Measurements from ENCODE around the gene LRPAP1.
"Not testable (repeated sequence)": the region's sequence is repeated elsewhere in the genome, so short reads cannot be mapped to it uniquely, and the experiment has no call there.

The LRPAP1 gene

DNA sequence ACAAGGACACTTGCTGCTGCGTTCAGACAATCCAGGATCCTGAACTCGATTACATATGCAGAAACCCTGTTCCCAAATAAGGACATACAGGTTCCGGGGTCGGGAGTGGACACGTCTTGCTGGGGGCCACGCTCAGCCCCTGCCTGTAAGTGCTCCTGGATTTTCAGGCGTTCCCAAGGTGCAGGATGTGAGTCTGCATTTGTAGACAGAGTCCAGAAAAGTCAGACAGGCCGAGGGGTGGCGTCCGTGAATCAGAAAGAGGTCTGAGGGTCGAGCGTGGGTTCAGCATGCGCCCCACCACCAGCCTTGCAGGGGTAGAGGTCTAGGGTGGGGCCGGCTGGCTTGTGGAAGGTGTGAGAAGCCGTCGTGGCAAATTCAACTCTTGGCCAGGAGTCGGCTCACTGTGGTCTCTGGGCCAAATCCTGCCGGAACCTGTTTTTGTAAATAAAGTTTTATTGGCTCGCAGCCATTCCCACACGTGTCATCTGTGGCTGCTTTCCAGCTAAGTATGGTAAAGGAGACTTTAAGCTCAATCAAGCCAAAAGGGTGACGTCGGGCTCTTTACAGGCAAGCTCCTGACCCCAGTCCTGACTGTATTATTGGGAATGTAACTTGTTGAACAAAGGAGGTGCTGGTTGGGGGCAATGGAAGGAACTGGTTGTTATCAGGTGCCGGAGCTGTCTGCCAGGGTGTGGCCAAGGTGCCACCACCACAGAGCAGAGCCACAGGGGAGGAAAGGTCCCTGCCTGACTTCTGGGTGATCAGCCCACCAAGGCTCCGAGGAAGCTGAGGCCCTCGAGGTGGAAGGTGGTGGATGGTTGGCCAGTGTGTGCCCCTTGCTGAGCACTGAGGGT, 61.8 kb downstream of the LRPAP1 start:
- peak; percentile 32 for DNase-seq

DNA sequence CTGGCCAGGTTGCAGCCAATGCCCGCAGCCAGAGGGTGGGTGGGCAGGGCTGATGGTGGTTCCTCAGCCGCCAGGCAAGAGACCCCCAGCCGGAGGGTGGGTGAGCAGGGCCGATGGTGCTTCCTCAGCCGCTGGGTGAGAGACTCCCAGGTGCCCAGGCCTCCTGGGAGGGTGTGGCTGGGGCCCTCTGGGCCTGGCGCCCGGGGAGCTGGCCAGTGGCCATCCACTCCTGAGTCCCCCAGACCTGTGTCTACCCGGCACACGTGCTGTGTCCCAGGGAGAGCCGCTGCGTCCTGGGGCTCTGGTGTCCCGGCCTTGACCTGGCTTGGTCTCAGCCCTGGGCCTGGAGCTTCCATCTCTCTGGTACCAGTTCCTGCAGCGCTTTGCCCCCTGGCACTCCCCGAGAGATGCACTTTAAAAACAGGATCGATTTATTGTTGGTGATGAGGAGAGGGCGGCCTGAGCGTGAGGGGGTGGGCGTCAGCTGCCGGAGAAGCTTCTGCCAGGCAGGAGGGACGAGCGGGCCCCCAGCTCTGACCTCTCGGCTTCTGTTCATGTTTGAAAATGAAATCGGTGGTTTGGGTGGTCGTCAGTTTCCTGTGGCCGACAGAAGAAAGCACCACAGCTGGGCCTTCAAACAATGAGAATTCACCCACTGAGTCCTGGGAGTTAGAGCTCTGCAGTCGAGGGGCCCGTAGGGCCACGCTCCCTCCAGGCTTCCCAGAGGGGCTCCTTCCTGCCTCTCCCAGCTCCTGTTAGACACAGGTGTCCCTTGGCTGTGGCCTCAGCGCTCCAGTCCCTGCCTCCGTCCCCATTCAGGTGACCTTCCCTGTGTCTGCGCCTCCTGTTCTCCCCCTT, 62.6 kb downstream of the LRPAP1 start:
- DNase-seq: no peak

DNA sequence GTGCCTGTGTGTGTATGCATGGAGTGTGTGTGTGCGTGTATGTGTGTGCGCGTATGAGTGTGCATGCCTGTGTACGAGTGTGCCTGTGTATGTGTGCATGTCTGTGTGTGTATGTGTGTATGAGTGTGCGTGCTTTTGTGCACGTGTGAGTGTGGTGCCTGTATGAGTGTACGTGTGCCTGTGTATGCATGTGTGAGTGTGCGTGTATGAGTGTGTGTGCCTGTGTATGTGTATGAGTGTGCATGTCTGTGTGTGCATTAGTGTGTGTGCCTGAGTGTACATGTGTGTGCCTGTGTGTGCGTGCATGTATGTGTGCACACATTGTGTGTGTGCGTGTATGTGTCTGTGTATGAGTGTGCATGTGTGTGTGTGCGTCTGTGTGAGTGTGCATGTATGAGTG, 63.4 kb downstream of the LRPAP1 start:
- no peak for DNase-seq

DNA sequence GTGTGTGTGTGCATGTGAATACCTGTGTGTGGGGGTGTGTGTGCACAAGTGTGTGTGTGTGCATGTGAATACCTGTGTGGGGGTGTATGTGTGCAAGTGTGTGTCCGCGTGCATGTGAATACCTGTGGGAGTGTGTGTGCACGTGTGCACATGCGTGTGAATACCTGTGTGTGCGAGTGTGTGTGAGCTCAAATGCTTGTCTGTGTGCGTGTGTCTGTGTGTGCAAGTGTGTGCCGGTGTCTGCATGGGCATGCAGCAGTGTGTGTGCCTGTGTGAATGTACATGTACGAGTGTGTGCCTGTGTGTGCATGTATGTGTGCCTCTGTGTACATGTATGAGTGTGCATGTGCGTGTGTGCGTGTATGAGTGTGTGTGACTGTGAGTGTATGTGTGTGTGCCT, 64.1 kb downstream of the LRPAP1 start:
- no peak for DNase-seq

DNA sequence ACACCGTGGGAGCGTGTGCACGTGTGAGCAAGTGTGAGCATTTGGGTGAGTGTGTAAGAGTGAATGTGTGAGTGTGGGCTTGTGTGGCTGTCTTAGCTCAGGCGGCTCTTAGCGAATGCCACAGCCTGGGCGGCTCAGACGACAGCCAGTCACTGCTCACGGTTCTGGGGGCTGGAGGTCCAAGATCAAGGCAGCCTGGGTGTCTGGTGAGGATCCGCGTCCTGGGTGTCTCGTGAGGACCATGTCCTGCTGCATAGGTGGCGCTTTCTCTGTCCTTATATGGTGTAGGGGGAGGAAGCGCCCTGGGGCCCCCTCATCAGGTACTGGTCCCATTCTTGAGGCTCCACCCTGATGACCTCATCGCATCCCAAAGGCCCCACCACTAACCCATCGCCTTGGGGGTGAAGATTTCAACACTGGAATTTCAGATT, 64.6 kb downstream of the LRPAP1 start:
- no peak for DNase-seq

DNA sequence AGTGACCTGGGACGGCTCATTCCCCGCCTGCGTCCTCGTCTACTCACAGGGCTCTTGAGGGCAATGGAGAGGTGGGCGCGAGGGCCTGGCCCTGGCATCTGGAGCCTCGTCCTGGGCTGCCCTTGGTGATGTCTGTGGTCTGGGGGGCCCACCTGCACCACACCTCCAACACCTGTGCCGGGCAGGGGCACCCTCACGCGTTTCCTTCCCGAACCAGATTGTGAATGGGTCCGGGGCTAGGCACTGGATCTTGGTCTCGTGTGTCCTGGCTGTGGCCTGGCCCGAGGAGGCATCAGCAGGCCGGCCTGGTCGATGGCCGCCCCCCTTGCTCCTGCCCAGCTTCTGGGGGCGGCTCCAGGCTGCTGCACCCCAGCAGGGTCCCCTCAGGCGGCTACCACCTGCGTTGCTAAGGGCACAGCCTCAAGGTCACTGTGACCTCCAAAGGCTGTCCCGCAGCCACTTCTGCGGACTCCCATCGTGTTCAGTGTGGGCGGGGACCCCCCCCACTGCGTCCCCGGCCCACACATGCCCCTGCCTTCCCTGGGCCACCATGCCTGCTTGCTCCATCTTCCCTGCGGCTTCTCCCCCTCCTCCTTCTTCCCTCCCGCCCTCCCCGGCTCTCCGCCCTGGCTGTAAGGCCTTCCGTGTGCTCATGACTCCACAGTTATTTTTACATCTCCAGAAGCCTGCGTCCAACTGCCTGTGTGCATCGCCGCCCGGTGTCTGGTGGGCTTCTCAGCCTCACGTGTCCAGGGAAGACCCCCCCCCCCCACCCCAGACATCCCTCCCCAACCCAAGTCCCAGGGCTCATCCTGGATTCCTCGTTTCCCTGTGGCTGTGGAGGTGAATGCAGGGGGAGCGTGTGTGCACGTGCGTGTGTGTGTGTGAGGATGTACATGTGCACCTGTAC, 65.3 kb downstream of the LRPAP1 start:
- no peak for DNase-seq

DNA sequence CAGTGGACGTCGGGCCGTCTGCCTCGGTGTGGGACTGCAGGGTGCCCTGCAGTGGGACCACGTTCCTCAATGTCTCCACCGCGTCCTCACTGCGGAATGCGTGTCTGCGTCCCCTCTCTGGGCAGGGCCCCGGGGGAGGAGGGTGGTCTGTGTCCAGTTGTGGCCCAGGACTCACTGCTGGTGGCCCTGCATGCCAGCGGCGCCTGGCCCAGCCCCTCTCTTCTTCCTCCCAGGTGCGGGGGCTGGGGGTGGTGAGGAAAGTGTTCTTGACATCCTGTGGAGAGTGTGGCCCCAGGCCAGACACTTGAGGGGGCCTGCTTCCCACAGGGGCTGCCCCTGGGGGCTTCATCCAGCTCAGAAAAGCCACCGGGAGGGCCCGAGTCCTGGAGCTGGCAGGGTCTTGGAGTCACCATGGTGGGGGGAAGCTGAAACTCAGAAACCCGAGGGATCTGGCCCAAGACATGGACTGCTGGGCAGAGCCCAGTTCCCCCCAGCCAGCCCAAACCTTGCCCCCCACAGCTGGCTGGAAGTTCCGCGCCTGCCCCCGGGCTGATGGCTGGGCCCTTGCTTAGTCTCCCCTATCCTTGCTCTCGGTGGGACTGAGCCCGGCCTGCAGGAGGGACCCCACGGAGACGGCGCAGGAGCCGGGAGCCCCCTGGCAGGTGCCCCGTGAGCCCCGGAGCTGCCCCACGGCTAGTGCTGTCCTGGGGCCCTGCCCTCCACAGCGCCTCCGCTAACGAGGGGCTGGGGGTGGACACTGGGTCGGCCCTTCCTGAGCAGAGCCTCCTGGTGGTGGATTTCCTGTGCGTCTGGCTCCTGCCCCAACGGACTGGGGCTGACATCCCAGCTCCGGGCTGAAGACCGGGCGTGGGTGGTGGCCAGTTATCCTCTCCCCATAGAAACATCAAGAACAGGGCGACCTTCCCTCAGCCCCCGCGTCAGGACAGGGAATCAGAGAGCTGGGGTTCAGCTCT, 66.2 kb downstream of the LRPAP1 start:
- DNase-seq: no peak

DNA sequence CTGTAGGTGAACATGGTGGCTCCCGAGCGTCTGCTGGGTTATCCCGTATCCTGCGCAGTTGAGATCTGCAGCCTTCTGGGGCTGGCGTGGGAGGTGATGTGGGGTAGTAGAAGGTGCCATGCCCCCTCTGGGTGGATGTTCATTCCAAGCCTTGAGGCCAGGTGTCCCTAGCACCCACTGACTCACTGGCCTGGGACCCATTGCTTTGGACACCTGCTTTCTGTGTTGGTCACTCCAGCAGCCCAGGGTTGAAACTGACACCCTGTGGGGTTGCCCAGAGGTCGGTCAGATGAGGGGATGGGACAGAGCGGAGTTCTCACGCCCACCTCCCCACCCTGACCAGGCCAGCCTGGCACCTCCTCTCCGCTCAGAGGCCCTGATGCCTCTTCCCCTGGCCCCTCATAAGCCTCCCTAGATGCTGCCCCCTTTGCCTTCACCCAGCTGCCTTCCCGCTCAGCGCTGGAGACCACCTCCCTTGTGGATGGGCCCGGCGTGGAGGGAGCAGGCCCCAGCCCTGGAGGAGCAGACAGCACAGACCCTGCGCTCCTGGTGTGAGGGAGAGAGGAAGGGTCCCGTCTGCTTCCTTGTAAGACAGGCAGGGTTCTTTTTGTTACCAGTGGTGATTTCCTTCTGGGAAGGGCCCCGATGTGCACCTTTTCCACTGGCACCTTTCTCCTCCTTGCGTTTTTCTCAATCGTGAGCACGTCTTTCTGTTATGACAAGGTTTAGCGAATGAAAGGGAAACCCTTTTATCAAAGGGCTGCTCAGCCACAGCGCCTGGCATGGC, 67.1 kb downstream of the LRPAP1 start:
- DNase-seq: no peak

DNA sequence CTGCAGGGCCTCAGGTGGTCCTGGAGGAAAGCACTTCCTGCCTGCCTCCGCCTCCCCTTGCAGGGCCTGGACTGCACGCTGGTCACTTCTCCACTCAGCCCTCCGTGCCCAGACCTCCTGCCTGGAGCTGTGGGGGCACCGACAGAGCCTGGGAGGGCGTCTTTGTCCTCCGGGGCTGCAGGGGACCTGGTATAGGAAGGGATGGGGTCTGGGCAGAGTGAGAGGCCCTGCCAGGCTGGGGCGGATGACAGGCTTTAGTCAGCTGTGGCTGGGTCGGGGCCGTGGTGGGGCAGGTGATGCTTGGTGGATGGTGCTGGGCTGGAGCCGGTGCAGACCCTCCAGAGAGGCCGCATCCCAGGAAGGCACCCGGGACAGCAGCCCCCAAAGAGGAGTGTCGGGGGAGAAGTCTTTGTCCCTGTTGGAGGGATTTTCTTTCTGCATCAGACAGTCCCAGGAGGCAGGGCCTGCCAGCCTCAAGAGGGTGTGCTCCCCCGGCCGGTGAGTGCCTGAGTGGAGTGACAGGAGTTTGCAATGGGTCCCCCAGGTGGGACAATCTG, 67.8 kb downstream of the LRPAP1 start:
- DNase-seq: no peak

DNA sequence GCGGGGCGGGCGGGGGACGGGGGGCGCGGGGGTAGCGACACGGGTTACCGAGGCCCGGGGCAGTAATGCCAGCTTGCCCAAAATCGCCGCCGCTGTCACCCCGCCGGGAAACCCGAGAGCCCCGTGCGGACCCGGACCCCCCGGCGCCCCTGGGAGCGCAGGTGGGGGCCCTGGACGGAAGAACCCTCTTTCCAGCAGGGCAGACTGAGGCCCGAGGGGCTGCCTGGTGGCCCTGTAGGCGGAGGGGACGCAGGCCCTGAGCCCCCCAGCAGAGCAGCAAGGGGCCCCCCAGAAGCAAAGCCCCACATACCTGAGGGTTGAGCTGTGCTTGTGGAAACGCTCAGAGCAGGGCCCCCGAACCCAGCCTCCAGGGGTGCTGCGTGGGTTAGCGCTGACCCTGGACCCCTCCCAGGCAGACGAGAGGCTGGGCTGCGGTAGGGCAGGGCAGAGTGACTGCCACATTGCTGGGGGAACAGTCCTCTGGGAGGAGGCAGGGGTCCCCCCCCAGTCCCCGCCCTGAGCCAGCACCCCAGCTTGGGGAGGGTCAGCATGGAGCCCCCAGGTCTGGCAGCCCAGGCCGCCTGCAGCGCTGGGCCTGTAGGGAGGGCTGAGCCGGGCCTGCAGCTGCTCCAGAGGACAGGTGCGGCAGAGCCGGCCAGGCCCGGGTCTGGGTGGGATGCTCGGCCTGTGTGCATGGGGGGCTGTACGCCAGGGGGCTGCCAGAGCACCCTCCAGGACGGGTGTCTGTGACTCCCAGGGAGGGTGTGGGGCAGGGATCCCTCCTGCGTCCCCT, 68.5 kb downstream of the LRPAP1 start:
- no peak for DNase-seq

DNA sequence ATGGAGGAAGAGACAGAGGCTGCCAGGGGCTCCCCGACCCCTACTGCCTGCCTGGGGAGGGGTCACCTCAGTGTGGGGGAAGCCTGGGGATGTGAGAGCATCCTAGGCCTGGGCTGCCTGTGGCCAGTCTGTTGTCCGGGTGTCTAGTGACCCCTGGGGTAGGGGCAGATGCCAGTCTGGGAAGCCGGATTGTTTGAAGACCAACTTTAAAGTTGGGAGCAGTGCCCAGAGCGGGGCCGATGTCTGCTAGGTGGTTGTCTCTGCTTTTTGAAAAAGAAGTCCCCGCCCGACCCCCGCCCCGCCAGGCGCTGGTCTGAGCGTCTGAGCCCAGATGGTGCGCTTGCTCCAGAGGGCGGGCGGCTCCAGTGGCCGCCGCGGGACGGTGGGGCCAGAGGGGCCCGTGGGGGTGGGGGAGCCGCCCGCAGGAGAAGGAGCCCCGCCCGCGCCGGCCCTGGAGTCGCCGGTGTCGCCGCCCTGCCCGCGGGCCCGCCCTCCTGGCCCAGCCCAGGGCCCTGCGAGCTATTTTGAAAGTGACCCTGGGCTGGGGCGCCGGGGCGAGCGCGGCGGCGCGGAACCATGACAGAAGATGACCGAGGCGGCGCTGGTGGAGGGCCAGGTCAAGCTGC, 69.3 kb downstream of the LRPAP1 start, which contains the start of gene DOK7:
TSS of gene DOK7 (plus strand) at position 517 of the 626 bp plus-strand sequence. CDS start at position 587, 70 bp downstream.
- no peak for DNase-seq

DNA sequence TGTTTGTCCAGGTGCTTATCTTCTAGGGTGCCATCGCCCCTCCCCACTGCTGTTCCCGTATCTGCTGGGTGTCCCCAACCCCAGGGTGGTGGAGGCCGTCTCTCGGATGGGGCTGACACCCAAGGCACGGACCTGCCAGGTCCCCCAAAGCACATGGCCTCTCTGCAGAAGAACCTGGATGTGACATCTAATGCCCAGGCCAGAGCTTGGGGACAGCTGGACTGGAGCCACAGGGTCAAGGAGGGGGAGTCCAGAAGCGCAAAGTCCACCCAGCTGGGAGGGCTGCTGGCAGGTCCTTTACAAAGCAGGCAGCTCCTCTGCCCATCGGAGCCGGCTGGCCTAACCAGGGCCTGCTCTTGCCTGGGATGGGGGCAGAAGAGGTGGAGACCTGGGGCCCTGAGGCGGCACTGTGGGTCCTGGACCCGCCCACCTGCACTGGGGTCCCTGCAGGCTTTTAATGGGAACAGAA, 69.9 kb downstream of the LRPAP1 start:
- DNase-seq: no peak

DNA sequence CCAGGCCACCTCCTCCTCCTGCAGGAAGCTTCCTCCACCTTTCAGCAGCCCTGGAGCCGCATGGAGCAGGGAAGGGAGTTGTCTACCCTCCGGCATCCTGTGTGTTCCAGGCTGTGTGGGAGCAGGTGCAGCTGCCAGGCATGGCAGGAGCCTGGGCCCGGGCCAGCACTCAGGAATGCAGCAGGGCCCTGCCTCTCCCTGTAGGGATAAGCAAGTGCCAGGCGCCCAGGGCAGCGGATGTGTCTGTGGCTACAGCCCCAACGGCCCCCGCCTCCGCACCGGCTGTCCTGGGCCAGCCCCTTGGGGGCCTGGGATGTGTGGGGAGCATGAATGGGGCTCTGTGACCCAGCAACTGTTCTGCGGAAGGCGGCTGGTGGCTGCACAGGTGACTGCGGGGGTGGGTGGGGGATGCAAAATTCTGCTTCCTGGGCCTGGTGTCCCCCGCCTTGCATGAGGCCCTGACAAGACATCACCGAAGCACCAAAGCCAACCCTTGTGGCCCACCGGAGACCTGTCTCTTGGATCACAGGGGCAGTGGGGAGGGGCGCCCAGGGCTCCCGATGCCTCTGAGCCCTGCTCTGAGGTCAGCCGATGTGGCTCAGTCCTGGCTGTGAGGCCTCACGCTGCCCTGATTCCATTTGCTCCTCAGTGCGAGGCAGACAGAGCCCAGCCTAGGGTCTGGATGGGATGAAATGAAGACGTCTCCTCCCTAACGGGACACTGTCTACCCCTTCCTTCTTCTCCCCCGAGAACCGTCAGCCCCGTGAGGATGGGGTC, 70.5 kb downstream of the LRPAP1 start:
- DNase-seq: no peak

DNA sequence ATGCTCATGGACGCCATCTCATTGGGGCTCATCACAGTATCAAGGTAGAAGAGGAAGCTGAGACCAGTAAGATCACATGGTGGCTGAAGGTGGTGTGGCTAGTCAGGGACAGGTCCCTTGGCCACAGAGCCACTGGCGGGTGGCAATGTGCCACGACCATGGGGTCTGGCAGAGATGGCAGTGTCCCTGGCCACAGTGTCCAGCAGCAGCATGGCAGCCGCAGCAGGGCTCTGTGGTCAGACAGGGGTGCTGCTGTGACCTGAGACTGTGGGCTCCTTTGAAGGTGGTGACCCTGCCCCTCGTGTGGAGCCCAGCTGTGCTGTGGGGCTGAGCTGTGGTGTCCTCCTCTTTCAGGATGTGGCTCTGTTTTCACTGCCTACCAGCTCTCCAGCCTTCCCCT, 71.3 kb downstream of the LRPAP1 start:
- no peak for DNase-seq

DNA sequence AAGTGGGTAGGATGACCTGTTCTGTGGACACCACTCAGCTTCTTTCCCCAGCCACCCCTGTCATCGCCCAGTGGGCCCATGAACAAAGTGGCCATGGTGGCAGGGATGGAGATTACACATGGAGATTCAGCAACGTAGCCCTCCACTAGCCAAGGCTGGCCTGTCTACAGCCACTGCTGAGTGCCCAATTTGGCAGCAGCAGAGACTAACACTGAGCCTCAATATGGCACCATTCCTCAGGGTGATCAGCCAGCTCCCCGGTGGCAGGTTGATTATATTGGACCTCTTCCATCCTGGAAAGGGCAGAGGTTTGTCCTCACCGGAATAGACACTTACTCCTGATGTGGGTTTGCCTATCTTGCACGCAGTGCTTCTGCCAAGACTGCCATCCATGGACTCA, 73.1 kb downstream of the LRPAP1 start:
- DNase-seq: not testable (repeated sequence)

DNA sequence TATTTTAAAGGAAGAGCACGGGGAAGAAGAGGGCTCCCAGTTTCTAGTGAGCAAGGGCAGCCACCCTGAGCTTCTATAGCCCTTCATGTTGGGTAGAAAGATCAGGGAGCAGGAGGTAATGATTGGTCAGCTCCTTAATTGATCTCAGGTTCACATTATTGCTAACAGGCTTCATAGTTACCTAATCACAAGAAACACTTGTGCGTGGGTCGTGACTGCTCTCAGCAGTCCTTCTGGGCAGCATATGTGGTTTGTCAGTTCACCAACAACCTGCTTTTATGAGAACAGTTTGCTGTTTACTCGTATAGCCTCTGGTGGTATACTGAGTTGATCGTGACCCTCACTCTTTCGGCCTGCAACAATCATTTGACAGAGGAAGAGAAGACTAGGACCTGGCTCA, 73.9 kb downstream of the LRPAP1 start:
- no peak for DNase-seq

DNA sequence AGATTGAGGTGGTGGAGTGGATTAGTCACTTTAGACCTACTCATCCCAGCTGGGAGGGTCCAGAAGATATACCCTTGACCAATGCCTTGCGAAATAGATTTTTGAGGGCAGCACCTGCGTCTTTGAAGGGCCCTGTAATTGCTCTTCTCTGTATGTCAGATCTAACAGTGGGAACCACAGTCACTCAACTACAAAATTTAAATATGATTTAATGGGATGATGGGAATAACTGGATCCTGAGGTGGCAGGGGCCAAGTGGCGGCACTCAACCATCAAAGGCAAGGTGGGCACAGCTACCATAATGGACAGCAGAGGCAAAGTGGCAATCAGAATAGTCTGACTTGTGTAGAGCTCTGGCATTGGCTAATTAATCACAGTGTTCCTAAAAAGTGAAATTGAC, 76.6 kb downstream of the LRPAP1 start:
- DNase-seq: not testable (repeated sequence)

Measured in fibroblast of skin of right biceps (primary cell).